Adrenal gland (tissue), 12 donors: ENCODE data around the gene EMC8. TPM values are rescaled to one million over a fixed set of nuclear protein-coding genes. Genes with fewer than 3 reads are reported as not detected.

Experiments
- DNase-seq, 7 donors: peaks; one replicate each; pipeline ENCODE4 v3.0.0-alpha.2; 2019 to 2020
- H3K27ac ChIP-seq, 5 donors: fragments of 200-600 bp; sonication (generic) in 4 of 5; 1 replicate in 3 of 5; 2 replicates in 2 of 5; pipeline versions ENCODE4 v1.5.1 to v1.8.0; 2016 to 2020; ENCODE audit warnings: mild to moderate bottlenecking in 1 of 5
- H3K27me3 ChIP-seq: fragments of 200-600 bp; 2 replicates; pipeline ENCODE4 v1.8.0; 2021
- H3K36me3 ChIP-seq, 2 donors: fragments of 200-600 bp; replicated peaks in 1 of 2; 1 replicate in 1 of 2; 2 replicates in 1 of 2; pipeline versions ENCODE4 v1.5.1 to v1.8.0; 2018 to 2022
- H3K4me1 ChIP-seq, 2 donors: fragments of 200-600 bp; replicated peaks in 1 of 2; 1 replicate in 1 of 2; 2 replicates in 1 of 2; pipeline versions ENCODE4 v1.5.1 to v1.8.0; 2018 to 2021
- H3K4me3 ChIP-seq, 4 donors: fragments of 200-600 bp; sonication (generic) in 3 of 4; one replicate each; pipeline ENCODE4 v1.5.1; 2016 to 2018
- H3K9me3 ChIP-seq, 3 donors: fragments of 200-600 bp; sonication (generic) in 1 of 3; replicated peaks in 1 of 3; 1 replicate in 2 of 3; 2 replicates in 1 of 3; pipeline versions ENCODE4 v1.5.1 to v1.8.0; 2016 to 2021
- CTCF ChIP-seq, 6 experiments: fragments of 450-650 bp in 4 of 6; fragments of 200-600 bp in 2 of 6; sonication (generic) in 1 of 6; IDR thresholded peaks; 1 replicate in 5 of 6; 2 replicates in 1 of 6; pipeline versions ENCODE4 v1.5.1 to v1.8.0; 2016 to 2021; ENCODE audit warnings: antibody characterized with exemption in 6 of 6, mild to moderate bottlenecking in 2 of 6, moderate library complexity in 1 of 6
- POLR2A ChIP-seq, 2 donors: fragments of 450-650 bp; IDR thresholded peaks; one replicate each; pipeline ENCODE4 v1.6.1; 2017; ENCODE audit warnings: antibody characterized with exemption in 2 of 2, mild to moderate bottlenecking in 2 of 2, moderate library complexity in 1 of 2
- WGBS, 4 donors: extraction: QIAGEN DNeasy Blood & Tissue Kit in 2 of 4; methylation state at CpG; one replicate each; pipeline versions ENCODE4 v1.1.5 to v1.1.7; 2013 to 2017; 5-methylcytosine and 5-hydroxymethylcytosine counted together
- intact Hi-C, 2 donors: fragments of 100-400 bp; cut with DNase I; formaldehyde crosslinking; loops; one replicate each; pipeline versions ENCODE4 v1.14.1 to v1.15.0; 2022 to 2023
- polyA plus RNA-seq, 3 donors: library from polyadenylated mRNA; stranded (reverse); fragments of 200-250 nt in 2 of 3; fragments of 350-450 nt in 1 of 3; fragmentation: Illumina TruSeq in 1 of 3; extraction: RNeasy Lipid Tissue Mini Kit (QIAGEN cat#74804) in 1 of 3; gene quantifications; one replicate each; pipeline ENCODE4 v1.2.3, GENCODE V29; 2013 to 2014
- total RNA-seq, 9 donors: library from RNA; depleted of rRNA in 4 of 9; stranded (reverse); fragments of >200 nt in 4 of 9; fragments of 120-200 nt in 1 of 9; fragmentation: NEBNext Ultra II Directional in 1 of 9; extraction: Animal tissue kit (Norgen Biotek cat#: 25700) in 1 of 9; gene quantifications; one replicate each; pipeline versions ENCODE4 v1.1.0 to v1.2.4, GENCODE V29; 2013 to 2023
- donor health status: healthy with polysubstance abuse.
- donor health status: Bipolar disorder and iron deficiency.
- donor health status: DM: yes; HTN: yes; CAD: no.
- donor health status: DM: no; HTN: no; CAD: no.
- donor health status: DM: no; HTN: no; CAD: no.
- donor health status: DM: yes; HTN: yes; CAD: no.

Gene EMC8
- total and polyA plus RNA-seq, 12 donors: 10.7 to 53.8 (median 24.1) TPM

GRCh38 chr16:85830821-85831220 lies 31.5 kb upstream of the EMC8 start:
- 70 to 82% (median 81%) methylated on average over 9 of the region's 9 CpGs for WGBS, 4 donors
- no peak for DNase-seq
- H3K9me3 ChIP-seq: no peaks in the 10 kb centered on the region
- no peaks in the 10 kb centered on the region for H3K36me3 ChIP-seq
- peaks cover 4% of the 10 kb centered on the region for H3K27me3 ChIP-seq
- intact Hi-C loops: no loop called here
- TF ChIP-seq CTCF (IDR thresholded peaks at IDR 0.05) (no peak), POLR2A (IDR thresholded peaks at IDR 0.05) (no peak)
- no peak overlapping the region for H3K27ac ChIP-seq
- no peak overlapping the region for H3K4me3 ChIP-seq
- no peaks in the 10 kb centered on the region for H3K4me1 ChIP-seq

GRCh38 chr16:85829751-85830445 lies 30.6 kb upstream of the EMC8 start:
- DNase-seq: peak in 6 of 7 donors; percentile 30 to 60 (median 44)
- no peak overlapping the region for H3K27ac ChIP-seq
- no peak overlapping the region for H3K4me3 ChIP-seq
- intact Hi-C loops: loop anchor here in 1 of 2 donors (5.0 to 10.0 kb wide), 2 partner anchors 157 to 685 kb away; partner anchors contain the start of gene FOXF1
- no peaks in the 10 kb centered on the region for H3K9me3 ChIP-seq
- no peaks in the 10 kb centered on the region for H3K27me3 ChIP-seq
- H3K4me1 ChIP-seq: no peaks in the 10 kb centered on the region
- WGBS, 4 donors: 57 to 71% (median 65%) methylated on average over 12 to 24 of the region's 24 CpGs
- H3K36me3 ChIP-seq: no peaks in the 10 kb centered on the region
- TF ChIP-seq POLR2A (IDR thresholded peaks at IDR 0.05): no peak
- no peak for TF ChIP-seq CTCF (IDR thresholded peaks at IDR 0.05)

GRCh38 chr16:85829171-85829719 lies 29.9 kb upstream of the EMC8 start:
- WGBS, 4 donors: 69 to 78% (median 71%) methylated on average over 10 to 15 of the region's 15 CpGs
- DNase-seq: no peak
- Histone ChIP-seq H3K9me3 (no peaks in the 10 kb centered on the region), H3K27ac (no peak overlapping the region), H3K36me3 (no peaks in the 10 kb centered on the region), H3K4me1 (no peaks in the 10 kb centered on the region), H3K27me3 (no peaks in the 10 kb centered on the region), H3K4me3 (no peak overlapping the region)
- intact Hi-C loops: loop anchor here in 1 of 2 donors (5.0 to 10.0 kb wide), 2 partner anchors 158 to 686 kb away; partner anchors contain the start of gene FOXF1
- no peak for TF ChIP-seq CTCF (IDR thresholded peaks at IDR 0.05)
- no peak for TF ChIP-seq POLR2A (IDR thresholded peaks at IDR 0.05)

GRCh38 chr16:85828166-85828565 lies 28.8 kb upstream of the EMC8 start:
- Histone ChIP-seq H3K4me3 (no peak overlapping the region), H3K4me1 (no peaks in the 10 kb centered on the region), H3K9me3 (no peaks in the 10 kb centered on the region), H3K27ac (no peak overlapping the region), H3K27me3 (no peaks in the 10 kb centered on the region), H3K36me3 (no peaks in the 10 kb centered on the region)
- intact Hi-C loops: loop anchor here in 1 of 2 donors (5.0 to 10.0 kb wide), 2 partner anchors 159 to 687 kb away; partner anchors contain the start of gene FOXF1
- DNase-seq: no peak
- 57 to 69% (median 62%) methylated on average over 9 of the region's 9 CpGs for WGBS, 4 donors
- TF ChIP-seq POLR2A (IDR thresholded peaks at IDR 0.05) (no peak), CTCF (IDR thresholded peaks at IDR 0.05) (no peak)
